CD4-positive, alpha-beta memory T cell (primary cell): ENCODE measurements around the gene TXNDC2. TPM values are rescaled to one million over a fixed set of nuclear protein-coding genes. Genes with fewer than 3 reads are reported as not detected.

ENCODE experiments used
- CTCF ChIA-PET: fragments of 350-600 bp; sonication (Branson Sonifier 250); formaldehyde crosslinking; loops from one replicate; lab custom pipeline; 2021; ENCODE audit warnings: inconsistent platforms; ENCODE audit not compliant: partially characterized antibody; lab: Charles Lee
- POLR2A ChIA-PET: fragments of 350-600 bp; sonication (Branson Sonifier 250); formaldehyde crosslinking; loops from one replicate; lab custom pipeline; 2021; ENCODE audit not compliant: partially characterized antibody; lab: Charles Lee
- DNase-seq, 5 donors: peaks; one replicate each; pipeline versions ENCODE4 v3.0.0 to v3.0.0-alpha.2; 2020 to 2022; ENCODE audit warnings: mixed read lengths in 1 of 5
- H3K27ac ChIP-seq: one replicate; pipeline ENCODE4 v1.7.0; 2013; ENCODE audit warnings: low read depth, low read length
- H3K27me3 ChIP-seq: 2 replicates; pipeline ENCODE4 v1.7.0; 2013; ENCODE audit warnings: mild to moderate bottlenecking, low read length, moderate library complexity; ENCODE audit not compliant: insufficient read depth
- H3K36me3 ChIP-seq: 2 replicates; pipeline ENCODE4 v1.7.0; 2013; ENCODE audit warnings: mild to moderate bottlenecking, low read length, moderate library complexity; ENCODE audit not compliant: insufficient read depth
- H3K4me1 ChIP-seq: 2 replicates; pipeline ENCODE4 v1.7.0; 2013; ENCODE audit warnings: mild to moderate bottlenecking, low read length, moderate library complexity; ENCODE audit not compliant: insufficient read depth
- H3K4me3 ChIP-seq, 2 donors: one replicate each; pipeline ENCODE4 v1.7.0; 2013; ENCODE audit warnings: low read length in 2 of 2, mild to moderate bottlenecking in 1 of 2
- H3K9me3 ChIP-seq, 2 donors: one replicate each; pipeline ENCODE4 v1.7.0; 2013; ENCODE audit warnings: low read length in 2 of 2, control low read depth in 1 of 2; ENCODE audit not compliant: control insufficient read depth in 1 of 2
- H3K27ac Mint-ChIP-seq, 7 donors: one replicate each; pipeline ENCODE4 v1.8.0; 2020 to 2021; ENCODE audit warnings: mixed read lengths in 7 of 7, mild to moderate bottlenecking in 6 of 7, inconsistent platforms in 3 of 7, moderate library complexity in 3 of 7
- H3K27me3 Mint-ChIP-seq, 2 donors: one replicate each; pipeline ENCODE4 v1.8.0; 2020 to 2021; ENCODE audit warnings: mixed read lengths in 2 of 2
- H3K36me3 Mint-ChIP-seq, 2 donors: one replicate each; pipeline ENCODE4 v1.8.0; 2020 to 2021; ENCODE audit warnings: mixed read lengths in 2 of 2, inconsistent platforms in 1 of 2, mild to moderate bottlenecking in 1 of 2
- H3K4me1 Mint-ChIP-seq, 4 donors: one replicate each; pipeline ENCODE4 v1.8.0; 2020 to 2021; ENCODE audit warnings: mixed read lengths in 4 of 4, mild to moderate bottlenecking in 1 of 4
- H3K4me3 Mint-ChIP-seq, 8 donors: one replicate each; pipeline ENCODE4 v1.8.0; 2020 to 2021; ENCODE audit warnings: mixed read lengths in 8 of 8, mild to moderate bottlenecking in 7 of 8, moderate library complexity in 6 of 8, inconsistent platforms in 3 of 8
- H3K9me3 Mint-ChIP-seq, 8 donors: one replicate each; pipeline ENCODE4 v1.8.0; 2020 to 2021; ENCODE audit warnings: mixed read lengths in 8 of 8, mild to moderate bottlenecking in 5 of 8, inconsistent platforms in 3 of 8, moderate library complexity in 1 of 8
- intact Hi-C: fragments of 100-400 bp; cut with micrococcal nuclease; formaldehyde crosslinking; loops from one replicate; pipeline ENCODE4 v1.15.1; 2023
- polyA plus RNA-seq, 2 donors: library from polyadenylated mRNA; unstranded; fragments of 300-500 nt; fragmentation: Illumina TruSeq; gene quantifications; one replicate each; pipeline ENCODE4 v1.2.3, GENCODE V29; 2021
- total RNA-seq, 2 experiments: library from RNA; stranded (reverse); gene quantifications; one replicate each; pipeline ENCODE4 v1.2.3, GENCODE V29; 2021

Gene TXNDC2
- total RNA-seq (not detected), polyA plus RNA-seq (not detected)

GRCh38 chr18:9885170-9886004 lies at the start of gene TXNDC2:
TSS of gene TXNDC2 (plus strand) at chr18:9885973. CDS start at chr18:9886681, 708 bp downstream.
- Mint-ChIP-seq H3K27ac (no peak within 1 kb of the TSS), H3K36me3 (no peaks in the 10 kb centered on the region), H3K27me3 (peaks cover 2 to 3% of the 10 kb centered on the region in 2 donors), H3K4me3 (no peak within 1 kb of the TSS), H3K9me3 (no peaks in the 10 kb centered on the region), H3K4me1 (no peaks in the 10 kb centered on the region)
- no peak within 1 kb of the TSS for H3K4me3 ChIP-seq
- no peak for DNase-seq
- H3K9me3 ChIP-seq = no peaks in the 10 kb centered on the region
- POLR2A ChIA-PET = no interaction called here
- no peaks in the 10 kb centered on the region for H3K27me3 ChIP-seq
- no peaks in the 10 kb centered on the region for H3K36me3 ChIP-seq
- H3K27ac ChIP-seq = no peak within 1 kb of the TSS
- CTCF ChIA-PET = no interaction called here
- H3K4me1 ChIP-seq = no peaks in the 10 kb centered on the region
- intact Hi-C loops = no loop called here

GRCh38 chr18:9838144-9838877 lies 47.5 kb upstream of the TXNDC2 start:
- H3K36me3 Mint-ChIP-seq = no peaks in the 10 kb centered on the region
- H3K4me1 ChIP-seq = no peaks in the 10 kb centered on the region
- peaks cover 0 to 3% (median 0%) of the 10 kb centered on the region in 8 donors for H3K9me3 Mint-ChIP-seq
- intact Hi-C loops = no loop called here
- no peak overlapping the region for H3K4me3 ChIP-seq
- H3K27me3 Mint-ChIP-seq = peaks cover 6 to 25% of the 10 kb centered on the region in 2 donors
- H3K27ac Mint-ChIP-seq = no peak overlapping the region
- H3K27me3 ChIP-seq = no peaks in the 10 kb centered on the region
- H3K27ac ChIP-seq = no peak overlapping the region
- H3K9me3 ChIP-seq = no peaks in the 10 kb centered on the region
- H3K4me3 Mint-ChIP-seq = no peak overlapping the region
- ChIA-PET POLR2A (no interaction called here), CTCF (no interaction called here)
- no peaks in the 10 kb centered on the region for H3K36me3 ChIP-seq
- H3K4me1 Mint-ChIP-seq = no peaks in the 10 kb centered on the region
- no peak for DNase-seq

GRCh38 chr18:9839211-9839610 lies 46.6 kb upstream of the TXNDC2 start:
- intact Hi-C loops = no loop called here
- Histone ChIP-seq H3K4me3 (no peak overlapping the region), H3K27ac (no peak overlapping the region), H3K4me1 (no peaks in the 10 kb centered on the region), H3K27me3 (no peaks in the 10 kb centered on the region), H3K36me3 (no peaks in the 10 kb centered on the region), H3K9me3 (no peaks in the 10 kb centered on the region)
- no peaks in the 10 kb centered on the region for H3K36me3 Mint-ChIP-seq
- ChIA-PET CTCF (interaction anchor here (0.9 kb wide), 1 partner anchor 12 kb away, joined by 3 read pairs; no protein-coding TSS in a partner anchor), POLR2A (no interaction called here)
- DNase-seq = no peak
- H3K27me3 Mint-ChIP-seq = peaks cover 6 to 22% of the 10 kb centered on the region in 2 donors
- no peaks in the 10 kb centered on the region for H3K9me3 Mint-ChIP-seq
- no peaks in the 10 kb centered on the region for H3K4me1 Mint-ChIP-seq
- no peak overlapping the region for H3K27ac Mint-ChIP-seq
- no peak overlapping the region for H3K4me3 Mint-ChIP-seq

GRCh38 chr18:9839853-9840252 lies 45.9 kb upstream of the TXNDC2 start:
- ChIA-PET CTCF (interaction anchor here (0.9 kb wide), 1 partner anchor 12 kb away, joined by 3 read pairs; no protein-coding TSS in a partner anchor), POLR2A (no interaction called here)
- DNase-seq = no peak
- Mint-ChIP-seq H3K9me3 (no peaks in the 10 kb centered on the region), H3K27ac (no peak overlapping the region), H3K4me1 (no peaks in the 10 kb centered on the region), H3K4me3 (no peak overlapping the region), H3K27me3 (peaks cover 6 to 22% of the 10 kb centered on the region in 2 donors), H3K36me3 (no peaks in the 10 kb centered on the region)
- Histone ChIP-seq H3K27me3 (no peaks in the 10 kb centered on the region), H3K4me1 (no peaks in the 10 kb centered on the region), H3K27ac (no peak overlapping the region), H3K4me3 (no peak overlapping the region), H3K9me3 (no peaks in the 10 kb centered on the region), H3K36me3 (no peaks in the 10 kb centered on the region)
- intact Hi-C loops = no loop called here

- Mint-ChIP-seq H3K4me3 (no peak overlapping the region), H3K27me3 (peaks cover 2 to 17% of the 10 kb centered on the region in 2 donors), H3K9me3 (no peaks in the 10 kb centered on the region), H3K36me3 (no peaks in the 10 kb centered on the region), H3K4me1 (no peaks in the 10 kb centered on the region), H3K27ac (no peak overlapping the region)
- Histone ChIP-seq H3K4me1 (no peaks in the 10 kb centered on the region), H3K27ac (no peak overlapping the region), H3K4me3 (no peak overlapping the region), H3K36me3 (no peaks in the 10 kb centered on the region), H3K9me3 (no peaks in the 10 kb centered on the region), H3K27me3 (no peaks in the 10 kb centered on the region)
- no peak for DNase-seq
- intact Hi-C loops = no loop called here
- ChIA-PET POLR2A (no interaction called here), CTCF (no interaction called here)
Measured at GRCh38 chr18:9841752-9842151, 44.0 kb upstream of the TXNDC2 start.

- H3K4me1 Mint-ChIP-seq = no peaks in the 10 kb centered on the region
- no peaks in the 10 kb centered on the region for H3K9me3 Mint-ChIP-seq
- Histone ChIP-seq H3K4me1 (no peaks in the 10 kb centered on the region), H3K27ac (no peak overlapping the region), H3K27me3 (no peaks in the 10 kb centered on the region), H3K36me3 (no peaks in the 10 kb centered on the region), H3K9me3 (no peaks in the 10 kb centered on the region), H3K4me3 (no peak overlapping the region)
- no peak overlapping the region for H3K27ac Mint-ChIP-seq
- POLR2A ChIA-PET = no interaction called here
- no peak for DNase-seq
- no peak overlapping the region for H3K4me3 Mint-ChIP-seq
- peaks cover 0 to 13% of the 10 kb centered on the region in 2 donors for H3K27me3 Mint-ChIP-seq
- H3K36me3 Mint-ChIP-seq = no peaks in the 10 kb centered on the region
- CTCF ChIA-PET = no interaction called here
- intact Hi-C loops = no loop called here
Measured at GRCh38 chr18:9842448-9842847, 43.3 kb upstream of the TXNDC2 start.

GRCh38 chr18:9845256-9845655 lies 40.5 kb upstream of the TXNDC2 start:
- Mint-ChIP-seq H3K27me3 (peaks cover 10 to 15% of the 10 kb centered on the region in 2 donors), H3K4me1 (no peaks in the 10 kb centered on the region), H3K27ac (no peak overlapping the region), H3K9me3 (peaks cover 0 to 1% (median 0%) of the 10 kb centered on the region in 8 donors), H3K36me3 (no peaks in the 10 kb centered on the region), H3K4me3 (no peak overlapping the region)
- Histone ChIP-seq H3K36me3 (no peaks in the 10 kb centered on the region), H3K4me1 (no peaks in the 10 kb centered on the region), H3K27ac (no peak overlapping the region), H3K27me3 (no peaks in the 10 kb centered on the region), H3K9me3 (no peaks in the 10 kb centered on the region), H3K4me3 (no peak overlapping the region)
- intact Hi-C loops = no loop called here
- ChIA-PET CTCF (no interaction called here), POLR2A (no interaction called here)
- no peak for DNase-seq
